Activated CD8-positive, alpha-beta memory T cell treated with anti-CD3 and anti-CD28 coated beads for 48 hours (primary cell): ENCODE measurements around the gene MCF2L.

Experiments used
- DNase-seq, 3 experiments: peaks; one replicate each; pipeline ENCODE4 v3.0.0-alpha.2; 2020; ENCODE audit warnings: low read depth in 2 of 3, low spot score in 2 of 3

The MCF2L gene

DNA sequence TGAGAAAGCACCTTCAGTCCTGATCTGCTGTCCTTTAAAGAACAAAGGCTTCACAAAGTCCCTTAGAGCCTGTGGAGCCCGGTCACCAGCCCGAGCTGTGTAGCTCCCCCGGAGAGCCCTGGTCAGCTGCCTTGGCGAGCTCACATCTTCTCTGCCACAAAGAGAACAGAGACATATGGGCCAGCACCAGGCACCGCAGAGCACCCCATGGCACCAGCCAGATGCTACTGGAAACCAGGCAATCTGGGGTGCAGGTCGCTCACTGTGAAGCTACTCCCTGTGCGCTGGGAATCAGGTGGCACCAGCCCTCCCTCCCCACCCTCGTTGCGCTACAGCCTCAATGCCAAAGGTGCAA, 92.2 kb downstream of the MCF2L start:
- DNase-seq: no peak

DNA sequence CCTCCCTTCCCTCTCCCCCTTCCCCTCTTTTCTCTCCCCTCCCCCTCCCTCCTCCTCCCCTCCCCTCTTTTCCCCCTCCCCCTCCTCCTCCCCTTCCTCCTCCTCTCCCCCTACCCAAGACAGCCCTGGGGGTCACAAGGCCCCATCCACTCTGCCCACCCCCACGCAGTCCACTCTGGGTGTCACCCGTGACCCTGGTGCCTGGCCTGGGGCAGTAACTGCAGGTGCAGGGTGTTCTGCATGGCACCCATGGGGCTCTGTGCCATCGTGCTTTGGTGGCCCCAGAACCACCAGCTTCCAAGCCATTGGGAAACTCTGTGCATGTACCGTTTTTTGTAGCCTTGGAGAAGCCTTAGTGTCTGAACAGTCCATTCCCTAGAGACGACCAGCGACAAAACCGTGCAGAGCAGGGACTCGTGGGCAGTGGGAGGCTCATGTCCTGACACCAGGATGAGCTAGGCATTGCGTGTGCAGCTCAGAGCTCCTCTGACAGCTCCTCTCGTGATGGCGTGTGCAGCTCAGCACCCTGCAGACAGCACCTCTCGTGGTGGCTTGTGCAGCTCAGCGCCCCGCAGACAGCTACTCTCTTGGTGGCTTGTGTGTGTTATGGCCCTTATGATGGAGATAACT, 92.9 kb downstream of the MCF2L start:
- DNase-seq: no peak

DNA sequence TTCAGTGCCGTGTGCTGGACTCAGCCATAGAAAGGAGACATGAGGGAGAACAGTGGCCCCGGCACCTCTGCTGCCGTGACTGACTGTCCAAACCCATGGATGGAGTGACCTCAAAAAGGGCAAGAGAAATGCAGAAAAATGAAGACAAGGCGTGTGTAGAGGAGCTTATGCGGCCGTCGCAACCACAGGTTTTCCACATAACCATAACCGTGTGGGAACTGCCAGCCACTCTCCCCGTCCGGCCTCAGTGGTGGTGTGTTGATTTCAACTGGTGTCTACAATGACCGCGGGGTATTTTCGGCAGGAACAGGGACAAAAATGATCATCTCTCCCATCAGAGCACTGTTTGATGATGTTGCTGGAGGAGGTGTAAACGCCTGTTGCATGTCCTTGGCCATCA, 93.7 kb downstream of the MCF2L start:
- DNase-seq: no peak

DNA sequence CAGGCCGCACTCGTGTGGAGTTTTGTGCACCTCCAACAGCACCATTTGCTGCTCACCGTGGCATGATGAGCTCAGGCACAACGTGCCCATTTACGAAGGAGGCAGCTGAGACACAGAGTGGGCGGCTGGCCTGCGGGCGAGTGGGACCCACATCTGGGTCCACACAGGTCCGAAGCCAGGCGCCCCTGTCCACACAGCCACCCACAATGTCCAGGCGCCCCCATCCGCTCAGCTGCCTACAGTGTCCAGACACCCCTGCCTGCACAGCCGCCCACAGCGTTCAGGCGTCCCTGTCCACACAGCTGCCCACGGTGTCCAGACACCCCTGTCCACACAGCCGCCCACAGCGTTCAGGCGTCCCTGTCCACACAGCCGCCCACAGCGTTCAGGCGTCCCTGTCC, 94.1 kb downstream of the MCF2L start:
- no peak for DNase-seq

DNA sequence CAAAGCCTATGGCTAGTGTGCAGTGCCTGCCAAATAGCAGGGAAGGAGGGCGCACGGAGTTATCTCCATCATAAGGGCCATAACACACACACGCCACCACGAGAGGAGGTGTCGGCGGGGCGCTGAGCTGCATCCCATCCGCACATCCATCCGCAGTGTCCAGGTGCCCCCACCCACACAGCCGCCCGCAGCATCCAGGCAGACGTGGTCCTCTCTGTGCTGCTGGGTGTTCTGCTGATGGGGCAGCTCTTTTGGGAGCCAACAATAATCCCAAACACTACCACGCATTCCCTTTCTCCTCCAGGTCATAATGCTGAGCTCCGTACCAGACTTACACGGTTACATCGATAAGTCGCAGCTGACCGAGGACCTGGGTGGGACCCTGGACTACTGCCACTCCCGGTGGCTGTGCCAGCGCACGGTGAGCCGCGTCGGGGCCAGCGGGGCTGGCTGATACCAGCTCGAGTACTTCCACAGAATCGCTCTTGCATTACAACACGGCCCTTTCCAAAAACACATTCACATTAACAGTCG, 95.1 kb downstream of the MCF2L start:
- no peak for DNase-seq

DNA sequence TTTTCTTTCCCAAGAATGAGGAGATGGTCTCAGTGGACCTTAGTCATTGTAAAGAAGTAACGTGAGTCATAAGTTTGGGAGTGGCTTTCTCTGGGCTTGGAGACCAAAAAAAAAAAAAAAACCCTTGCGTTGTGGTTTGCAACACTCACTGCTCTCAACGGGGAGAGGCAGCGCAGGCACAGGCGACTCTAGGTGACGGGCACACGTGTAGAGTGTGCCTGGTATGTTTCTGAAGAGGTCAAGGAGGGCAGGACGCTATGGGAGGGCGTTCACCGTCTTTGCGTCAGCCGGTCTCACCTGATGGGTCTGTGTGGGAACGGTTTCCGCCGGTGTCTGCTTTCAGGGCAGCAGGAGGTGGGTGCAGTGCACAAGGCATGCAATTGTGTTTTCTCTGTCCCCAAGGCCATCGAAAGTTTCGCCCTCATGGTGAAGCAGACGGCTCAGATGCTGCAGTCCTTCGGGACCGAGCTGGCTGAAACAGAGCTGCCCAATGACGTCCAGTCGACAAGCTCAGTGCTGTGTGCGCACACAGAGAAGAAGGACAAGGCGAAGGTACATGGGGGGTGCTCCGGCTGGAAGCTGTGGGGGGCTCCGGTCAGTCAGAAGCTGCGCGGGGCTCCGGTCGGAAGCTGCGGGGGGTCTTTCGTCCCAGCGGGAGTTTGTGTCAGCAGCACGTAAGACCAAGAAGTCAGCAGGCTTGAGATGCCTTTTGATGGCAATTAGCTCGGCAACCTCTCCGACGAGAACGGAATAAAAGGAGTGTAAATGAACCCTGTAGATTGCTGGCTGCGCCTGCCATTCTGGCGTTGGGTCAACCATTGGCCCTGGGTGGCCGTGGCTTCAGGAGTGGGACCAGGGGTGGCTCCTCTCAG, 95.8 kb downstream of the MCF2L start:
- DNase-seq: no peak

DNA sequence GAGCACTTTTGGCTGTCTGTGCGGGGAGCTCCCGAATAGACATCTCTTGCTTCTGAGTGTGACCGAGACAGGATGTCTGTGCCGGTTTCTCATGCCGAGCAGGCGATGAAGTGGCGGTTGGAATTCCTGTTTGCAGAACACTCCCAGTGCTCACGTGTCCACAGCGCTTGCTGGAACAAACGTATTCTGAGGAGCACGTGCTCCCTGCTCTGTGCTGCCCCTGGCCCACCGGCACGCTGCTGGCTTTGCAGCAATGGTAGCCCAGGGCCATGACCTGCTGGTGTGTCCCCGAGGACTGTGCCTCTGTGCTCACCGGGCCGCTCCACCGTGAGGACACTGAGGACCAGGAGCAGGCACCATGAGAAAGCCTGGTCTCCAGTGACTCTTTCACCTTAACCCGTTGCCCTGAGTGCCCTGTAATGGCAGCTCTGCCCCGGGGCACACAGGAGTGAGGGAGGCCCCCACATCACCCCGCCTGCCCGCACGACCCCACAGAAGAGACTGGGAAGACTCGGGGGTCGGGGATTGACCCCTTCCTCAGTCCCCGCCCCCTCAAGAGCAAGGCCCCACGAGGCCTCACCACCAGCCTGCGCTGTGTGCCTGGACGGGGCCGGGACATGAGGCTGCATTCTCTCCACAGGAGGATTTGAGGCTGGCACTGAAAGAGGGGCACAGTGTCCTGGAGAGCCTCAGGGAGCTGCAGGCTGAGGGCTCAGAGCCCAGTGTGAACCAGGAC, 96.6 kb downstream of the MCF2L start:
- no peak for DNase-seq

DNA sequence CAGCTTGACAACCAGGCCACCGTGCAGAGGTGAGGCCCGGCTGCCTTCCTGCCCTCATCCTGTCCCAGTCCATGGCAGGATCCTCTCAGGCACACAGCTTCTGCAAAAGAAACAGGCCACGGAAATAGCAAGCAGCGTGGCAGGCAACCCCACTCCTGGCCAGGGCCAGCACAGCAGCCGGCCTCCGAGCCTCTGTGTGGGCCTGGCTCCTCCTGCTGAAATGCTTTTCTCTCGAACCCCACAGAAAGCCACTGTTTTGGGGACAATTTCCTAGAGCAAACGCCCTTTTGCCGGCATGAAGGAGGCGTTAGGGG, 97.1 kb downstream of the MCF2L start:
- DNase-seq: no peak

DNA sequence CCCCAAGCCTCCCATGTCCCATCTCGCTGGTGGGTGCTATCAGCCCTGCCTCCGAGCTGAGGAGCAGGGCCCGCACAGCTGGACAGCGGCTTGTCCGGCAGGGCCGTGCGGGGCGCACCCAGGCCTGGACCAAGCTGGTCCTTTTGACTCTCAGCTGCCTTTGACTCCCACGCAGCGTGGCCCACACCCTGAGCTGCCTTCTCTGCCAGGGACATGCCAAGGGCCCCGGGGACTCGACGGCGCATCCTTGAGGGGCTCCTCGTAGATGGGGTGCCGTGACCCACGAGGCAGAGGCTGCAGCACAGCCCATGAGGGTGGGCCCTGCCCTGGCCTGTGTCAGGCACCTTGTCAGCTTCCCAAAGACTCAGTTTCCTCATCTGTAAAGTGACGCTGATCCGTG, 97.7 kb downstream of the MCF2L start:
- no peak for DNase-seq

DNA sequence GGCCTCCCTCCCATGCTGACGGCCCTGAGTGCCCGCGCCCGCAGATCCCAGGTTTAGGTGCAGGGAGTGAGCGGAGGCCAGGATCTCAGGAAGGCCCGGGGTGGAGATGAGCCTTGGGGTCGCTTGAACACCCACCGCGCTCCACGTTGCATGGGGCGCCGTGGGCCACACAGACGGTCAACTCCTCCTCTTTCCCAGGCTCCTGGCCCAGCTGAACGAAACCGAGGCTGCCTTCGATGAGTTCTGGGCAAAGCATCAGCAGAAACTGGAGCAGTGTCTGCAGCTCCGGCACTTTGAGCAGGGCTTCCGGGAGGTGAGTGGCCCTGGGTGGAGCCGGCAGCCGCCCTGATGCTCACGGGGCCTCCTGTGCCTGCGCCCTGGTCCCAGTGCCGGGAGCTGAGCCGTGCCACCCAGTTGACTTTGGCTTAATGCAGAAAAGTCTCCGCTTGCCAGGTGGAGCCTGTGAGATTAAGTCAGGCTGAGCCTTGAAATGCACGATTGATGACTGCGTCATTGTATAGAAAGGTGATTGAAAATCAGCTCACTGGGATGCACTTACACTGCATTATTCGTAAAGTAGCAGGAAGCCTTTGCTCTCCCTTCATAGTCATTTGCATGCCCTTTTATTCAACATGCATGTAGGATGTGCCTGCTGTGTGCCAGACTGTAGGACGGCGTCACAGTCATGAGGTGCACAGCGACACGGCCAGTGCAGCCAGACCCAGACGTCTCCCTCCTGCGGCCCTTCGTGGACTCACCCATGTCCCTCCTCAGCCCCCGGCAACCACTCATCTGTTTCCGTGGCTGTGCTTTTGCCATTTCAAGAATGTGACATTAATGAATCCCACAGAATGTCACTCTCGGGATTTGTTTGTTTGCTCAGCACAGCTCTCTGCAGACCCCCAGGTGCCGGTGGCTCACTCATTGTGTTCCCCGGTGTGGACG, 101.1 kb downstream of the MCF2L start:
- no peak for DNase-seq

DNA sequence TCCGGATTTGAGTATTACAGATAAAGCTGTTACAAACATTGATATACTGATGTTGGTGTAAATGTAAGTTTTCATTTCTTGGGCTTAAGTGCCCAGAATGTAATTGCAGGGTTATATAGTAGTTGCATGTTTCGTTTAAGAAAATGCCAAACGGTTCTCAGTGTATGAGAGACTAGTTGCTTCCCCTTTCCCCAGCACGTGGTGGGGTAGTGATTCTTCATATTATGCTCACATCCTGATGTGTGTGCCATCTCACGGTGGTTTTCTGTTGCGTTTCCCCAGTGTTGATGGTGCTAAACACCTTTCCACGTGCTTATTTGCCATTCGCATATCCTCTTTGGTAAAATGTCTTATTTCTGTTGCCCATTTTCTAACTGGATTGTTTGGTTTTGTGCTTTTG, 101.8 kb downstream of the MCF2L start:
- DNase-seq: no peak

DNA sequence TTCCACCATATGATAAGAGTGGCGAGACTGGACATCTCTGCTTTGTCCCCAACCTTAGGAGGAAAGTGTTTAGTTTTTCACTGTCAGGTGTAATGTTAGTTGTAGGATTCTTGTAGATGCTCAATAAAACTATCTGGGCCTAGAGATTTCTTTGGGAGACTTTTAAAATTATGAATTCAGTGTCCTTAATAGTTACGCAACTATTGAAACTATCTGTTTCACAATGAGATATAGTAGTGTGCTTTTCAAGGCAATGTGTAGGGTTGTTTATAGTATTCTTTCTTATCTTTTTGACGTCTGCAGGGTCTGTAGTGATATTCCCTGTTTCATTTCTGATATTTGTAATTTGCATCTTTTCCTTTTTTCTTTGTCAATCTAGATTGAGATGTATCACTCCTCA, 103.4 kb downstream of the MCF2L start:
- no peak for DNase-seq

DNA sequence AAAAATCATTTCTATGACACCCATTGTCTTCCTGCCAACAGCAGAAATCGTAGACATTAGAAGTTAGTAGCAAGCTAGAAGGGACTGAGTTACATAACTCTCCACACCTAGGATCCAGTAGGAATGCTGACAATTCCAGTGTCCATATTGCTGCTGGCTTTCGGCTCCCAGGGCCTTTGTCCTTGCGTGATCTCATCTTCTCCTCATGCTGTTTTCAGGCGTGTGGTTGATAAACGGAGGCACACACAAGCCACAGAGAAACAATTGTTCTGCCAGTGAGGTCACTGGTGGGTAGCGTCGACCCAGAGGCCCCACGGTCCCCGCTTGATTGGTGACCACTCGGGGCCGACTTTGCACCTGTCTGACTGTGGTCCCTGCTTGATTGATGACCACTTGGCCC, 104.9 kb downstream of the MCF2L start:
- DNase-seq: no peak

DNA sequence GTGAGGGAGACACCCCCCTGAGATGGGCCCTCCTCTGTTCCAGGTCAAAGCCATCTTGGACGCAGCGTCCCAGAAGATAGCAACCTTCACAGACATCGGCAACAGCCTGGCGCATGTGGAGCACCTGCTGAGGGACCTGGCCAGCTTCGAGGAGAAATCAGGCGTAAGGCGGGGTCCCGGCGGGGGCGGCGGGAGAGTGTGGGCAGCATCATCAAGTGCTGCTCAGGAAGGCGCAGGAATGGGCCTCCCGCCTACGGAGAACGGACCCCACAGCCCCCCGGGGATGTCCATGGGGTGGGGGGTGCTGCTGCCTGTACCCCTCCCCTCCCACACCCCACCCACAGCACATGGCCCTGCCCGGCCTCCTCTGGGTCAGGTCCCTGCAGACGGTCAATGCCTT, 105.4 kb downstream of the MCF2L start:
- no peak for DNase-seq

DNA sequence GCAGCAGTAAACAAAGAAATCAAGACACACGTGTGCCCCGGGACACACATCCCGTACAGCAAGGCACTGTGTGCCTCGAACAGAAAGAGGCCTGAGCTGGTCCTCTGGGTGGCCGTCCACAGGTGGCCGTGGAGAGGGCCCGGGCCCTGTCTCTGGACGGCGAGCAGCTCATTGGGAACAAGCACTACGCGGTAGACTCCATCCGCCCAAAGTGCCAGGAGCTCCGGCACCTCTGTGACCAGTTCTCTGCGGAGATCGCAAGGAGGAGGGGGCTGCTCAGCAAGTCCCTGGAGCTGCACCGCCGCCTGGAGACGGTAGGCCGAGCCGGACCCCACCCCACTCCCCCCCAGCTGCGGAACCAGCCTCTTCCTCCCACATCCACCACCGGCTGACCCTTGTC, 105.9 kb downstream of the MCF2L start:
- DNase-seq: no peak

DNA sequence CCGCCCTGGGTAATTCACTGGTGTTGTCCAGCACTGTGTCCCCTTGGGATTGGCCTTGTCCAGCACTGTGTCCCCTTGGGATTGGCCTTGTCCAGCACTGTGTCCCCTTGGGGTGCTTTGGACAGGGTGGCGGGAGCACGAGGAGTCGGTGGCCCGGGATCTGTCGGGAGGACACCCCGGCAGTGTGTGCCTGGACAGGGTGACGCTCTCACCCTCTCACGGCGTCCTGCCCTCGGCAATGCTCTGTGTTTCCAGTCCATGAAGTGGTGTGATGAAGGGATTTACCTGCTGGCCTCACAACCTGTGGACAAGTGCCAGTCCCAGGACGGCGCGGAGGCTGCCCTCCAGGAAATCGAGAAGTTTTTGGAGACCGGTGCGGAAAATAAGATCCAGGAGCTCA, 106.7 kb downstream of the MCF2L start:
- no peak for DNase-seq

DNA sequence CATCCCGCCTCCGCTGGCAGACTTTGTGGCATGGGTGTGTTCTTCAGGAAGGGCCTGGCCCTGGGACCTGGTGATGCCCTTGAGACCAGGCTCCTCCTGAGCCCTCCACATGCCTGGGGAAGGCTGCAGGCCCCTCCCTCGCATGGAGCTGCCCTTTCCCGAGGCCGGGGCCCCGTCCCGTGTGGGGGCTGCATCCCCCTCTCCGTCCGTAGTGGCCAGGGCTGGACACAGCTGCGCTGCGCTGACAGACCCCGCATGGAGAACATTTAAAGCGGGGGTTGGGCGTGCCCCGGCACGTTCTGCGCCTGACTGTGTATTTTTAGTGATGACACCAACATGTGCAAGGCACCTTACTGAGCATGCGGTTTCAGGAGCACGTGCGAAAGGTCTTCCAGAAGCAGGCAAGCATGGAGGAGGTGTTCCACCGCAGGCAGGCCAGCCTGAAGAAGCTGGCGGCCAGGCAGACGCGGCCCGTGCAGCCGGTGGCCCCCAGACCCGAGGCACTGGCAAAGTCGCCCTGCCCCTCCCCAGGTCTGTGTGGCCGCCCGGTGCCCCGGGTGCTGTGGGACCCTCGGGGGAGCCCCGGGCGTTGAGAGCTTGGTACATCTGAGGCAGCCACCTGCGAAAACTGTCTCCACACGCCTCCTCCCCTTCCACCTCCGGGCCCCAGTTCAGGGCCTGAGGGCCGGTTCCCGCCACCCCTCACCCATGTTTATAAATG, 107.8 kb downstream of the MCF2L start:
- no peak for DNase-seq

DNA sequence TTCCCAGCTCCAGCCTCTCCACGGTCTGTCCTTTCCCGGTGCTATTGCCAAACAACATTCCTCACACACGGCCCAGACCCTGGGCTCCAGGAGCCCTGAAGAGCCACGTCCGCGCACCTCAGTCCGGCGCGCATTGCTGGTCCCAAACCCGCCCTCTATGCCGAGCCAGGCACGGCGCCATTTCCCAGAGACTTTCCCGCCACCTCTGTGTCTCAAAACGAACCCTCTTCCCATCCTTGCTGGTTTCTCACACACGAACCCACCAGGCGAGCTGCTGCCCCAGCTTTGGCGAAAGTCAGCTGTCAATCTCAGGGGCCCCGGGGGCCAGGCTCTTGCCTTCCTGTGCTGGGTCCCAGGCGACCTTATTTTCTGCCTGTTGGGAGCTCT, 108.5 kb downstream of the MCF2L start:
- DNase-seq: no peak

DNA sequence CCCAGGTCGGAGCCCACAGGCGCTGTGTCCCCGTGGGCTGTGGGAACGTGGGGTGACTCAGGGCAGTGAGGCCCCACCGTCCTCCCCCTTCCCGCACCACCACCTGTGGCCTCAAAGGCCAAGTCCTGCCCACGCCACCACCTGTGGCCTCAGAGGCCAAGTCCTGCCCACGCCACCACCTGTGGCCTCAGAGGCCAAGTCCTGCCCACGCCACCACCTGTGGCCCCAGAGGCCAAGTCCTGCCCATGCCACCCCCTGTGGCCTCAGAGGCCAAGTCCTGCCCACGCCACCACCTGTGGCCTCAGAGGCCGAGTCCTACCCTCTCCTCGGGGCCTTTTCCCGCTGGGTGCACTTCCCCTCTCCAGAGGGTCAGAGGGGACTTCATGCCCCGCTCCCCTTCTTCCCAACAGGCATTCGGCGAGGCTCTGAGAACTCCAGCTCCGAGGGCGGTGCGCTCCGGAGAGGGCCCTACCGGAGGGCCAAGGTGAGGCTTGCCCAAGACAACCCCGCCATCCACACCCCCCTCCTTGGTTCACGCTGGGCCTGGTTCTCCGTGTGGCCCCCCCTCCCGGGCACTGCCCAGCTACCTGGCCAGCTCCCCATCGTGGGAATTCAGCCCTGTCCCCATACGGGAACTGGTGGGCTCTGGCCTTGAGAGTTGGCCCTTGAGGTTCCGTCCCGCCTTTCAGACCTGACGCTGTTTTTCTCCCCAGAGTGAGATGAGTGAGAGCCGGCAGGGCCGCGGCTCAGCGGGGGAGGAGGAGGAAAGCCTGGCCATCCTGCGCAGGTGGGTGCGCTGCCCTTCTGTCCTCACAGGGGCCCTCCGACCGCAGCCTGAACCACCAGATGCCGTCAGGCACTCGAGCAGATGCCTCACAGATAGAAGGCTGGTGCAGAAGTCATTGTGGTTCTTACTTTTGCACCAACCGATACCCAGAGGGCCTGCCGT, 109.2 kb downstream of the MCF2L start:
- DNase-seq: no peak
